Measurements from ENCODE around the gene CD69. TPM values are rescaled to one million over a fixed set of nuclear protein-coding genes. Genes with fewer than 3 reads are reported as not detected.

CD69 gene
- total and polyA plus RNA-seq, 2 donors (not counting 3 experiments of a cell fraction or from before 2014, with no cell fraction given): 0.49 to 4.4 TPM

GRCh38 chr12:9756170-9756569 lies 4.5 kb downstream of the CD69 start:
- TF ChIP-seq FOS (IDR thresholded peaks at IDR 0.05; ENCODE audit: borderline replicate concordance, insufficient read depth, low read length) (no peak), EZH2 (IDR thresholded peaks at IDR 0.05; ENCODE audit: borderline replicate concordance, low read depth, low read length, severe bottlenecking) (no peak), JUN (IDR thresholded peaks at IDR 0.05; ENCODE audit: borderline replicate concordance, insufficient read depth, insufficient read length, low read depth) (no peak), POLR2AphosphoS5 (IDR thresholded peaks at IDR 0.05; ENCODE audit: insufficient read depth, low read depth, low read length) (no peak), CTCF (IDR thresholded peaks at IDR 0.05; ENCODE audit: extremely low read depth in 1 of 2, insufficient read depth in 1 of 2, low read depth in 1 of 2, low read length in 2 of 2) (no peak), MYC (IDR thresholded peaks at IDR 0.05; ENCODE audit: low read depth, low read length) (no peak), POLR2A (IDR thresholded peaks at IDR 0.05; ENCODE audit: low read depth, low read length) (no peak)
- TF ChIP-seq, protein P1, sequence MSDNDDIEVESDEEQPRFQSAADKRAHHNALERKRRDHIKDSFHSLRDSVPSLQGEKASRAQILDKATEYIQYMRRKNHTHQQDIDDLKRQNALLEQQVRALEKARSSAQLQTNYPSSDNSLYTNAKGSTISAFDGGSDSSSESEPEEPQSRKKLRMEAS (IDR thresholded peaks at IDR 0.05; ENCODE audit: insufficient read depth, insufficient read length): no peak
- Histone ChIP-seq H3K4me3 (replicated peaks in 1 of 3; ENCODE audit: insufficient read depth in 1 of 3, low read depth in 1 of 3, low read length in 3 of 3) (no peak overlapping the region), H3K9me1 (replicated peaks; ENCODE audit: control insufficient read depth, extremely low read depth, insufficient read depth, low read length) (no peaks in the 10 kb centered on the region), H3K36me3 (ENCODE audit: control insufficient read depth in 2 of 2, extremely low read depth in 1 of 2, insufficient read depth in 2 of 2, low read length in 2 of 2) (no peaks in the 10 kb centered on the region), H4K20me1 (replicated peaks; ENCODE audit: control insufficient read depth, extremely low read depth, insufficient read depth, low read length) (no peaks in the 10 kb centered on the region), H3K27me3 (ENCODE audit: control insufficient read depth in 2 of 2, insufficient read depth in 2 of 2, low read length in 2 of 2) (no peaks in the 10 kb centered on the region), H3K9me3 (replicated peaks; ENCODE audit: control insufficient read depth, insufficient read depth, low read length) (no peaks in the 10 kb centered on the region), H3K79me2 (ENCODE audit: control insufficient read depth, insufficient read depth, low read length) (no peaks in the 10 kb centered on the region), H2AFZ (ENCODE audit: low read depth, low read length) (no peak overlapping the region), H3K9ac (replicated peaks; ENCODE audit: extremely low read depth, insufficient read depth, low read length) (no peak overlapping the region), H3K4me1 (ENCODE audit: control insufficient read depth, extremely low read depth, insufficient read depth, low read length) (peaks cover 13% of the 10 kb centered on the region), H3K4me2 (ENCODE audit: insufficient read depth, low read length) (no peak overlapping the region), H3K27ac (ENCODE audit: insufficient read depth, low read depth, low read length) (no peak overlapping the region)
- intact Hi-C loops (cut with micrococcal nuclease): loop anchor here (10.0 kb wide), 1 partner anchor 809 kb away; no protein-coding TSS in a partner anchor
- BruUV-seq (replicated peaks): no TSS peak
- no peak for FAIRE-seq
- dilution Hi-C loops (cut with MboI; ENCODE audit: extremely low pct_ligation_motif_present, low sequenced_read_pairs): no loop called here
- DNase-seq (ENCODE audit: low read depth, low spot score): no peak
- ChIA-PET POLR2A (no interaction called here), CTCF (interaction anchor here (1.2 to 13.3 kb wide), 4 partner anchors 13 to 58 kb away, joined by 3 to 332 read pairs (median 6); no protein-coding TSS in a partner anchor)

Data from endothelial cell of umbilical vein (primary cell).